ENCODE data around the gene SUCO. TPM values are rescaled to one million over a fixed set of nuclear protein-coding genes. Genes with fewer than 3 reads are reported as not detected.

The SUCO gene
- total RNA-seq, 1 donor from 2014 or later = 30.2 TPM

- TF ChIP-seq CTCF (conservative IDR thresholded peaks at IDR 0.05; ENCODE audit: low read depth, low read length) = no peak
- no peak for DNase-seq (ENCODE audit: low read depth)
- no peak overlapping the region for H3K4me3 ChIP-seq (ENCODE audit: low read depth, low read length)
Observed at GRCh38 chr1:172638249-172638648, 105.3 kb downstream of the SUCO start.

- no peak for TF ChIP-seq CTCF (conservative IDR thresholded peaks at IDR 0.05; ENCODE audit: low read depth, low read length)
- H3K4me3 ChIP-seq (ENCODE audit: low read depth, low read length) = no peak overlapping the region
- DNase-seq (ENCODE audit: low read depth) = peak; percentile 94
Observed at GRCh38 chr1:172638885-172639831, 106.2 kb downstream of the SUCO start.

- no peak for TF ChIP-seq CTCF (conservative IDR thresholded peaks at IDR 0.05; ENCODE audit: low read depth, low read length)
- DNase-seq (ENCODE audit: low read depth) = no peak
- no peak overlapping the region for H3K4me3 ChIP-seq (ENCODE audit: low read depth, low read length)
Observed at GRCh38 chr1:172640111-172640510, 107.2 kb downstream of the SUCO start.

- H3K4me3 ChIP-seq (ENCODE audit: low read depth, low read length) = no peak overlapping the region
- DNase-seq (ENCODE audit: low read depth) = no peak
- no peak for TF ChIP-seq CTCF (conservative IDR thresholded peaks at IDR 0.05; ENCODE audit: low read depth, low read length)
Observed at GRCh38 chr1:172641492-172641891, 108.5 kb downstream of the SUCO start.

- no peak for DNase-seq (ENCODE audit: low read depth)
- no peak for TF ChIP-seq CTCF (conservative IDR thresholded peaks at IDR 0.05; ENCODE audit: low read depth, low read length)
Observed at GRCh38 chr1:172642970-172643369, 110.0 kb downstream of the SUCO start.

GRCh38 chr1:172646653-172647052 lies 113.7 kb downstream of the SUCO start:
- no peak overlapping the region for H3K4me3 ChIP-seq (ENCODE audit: low read depth, low read length)
- no peak for TF ChIP-seq CTCF (conservative IDR thresholded peaks at IDR 0.05; ENCODE audit: low read depth, low read length)
- no peak for DNase-seq (ENCODE audit: low read depth)

More at GRCh38 chr1:172642970-172643369, 110.0 kb downstream of the SUCO start:
- H3K4me3 ChIP-seq (ENCODE audit: low read depth, low read length) = no peak overlapping the region

All from epithelial cell of proximal tubule (primary cell).